Activated CD4-positive, alpha-beta T cell treated with anti-CD3 and anti-CD28 coated beads, Interleukin-2, amount 50 U/mL, for 48 hours (primary cell): ENCODE measurements around the gene TMEFF2.

ENCODE experiments used
- DNase-seq, 2 experiments: peaks; one replicate each; pipeline ENCODE4 v3.0.0-alpha.2; 2020

Gene TMEFF2

GRCh38 chr2:192053921-192054320 lies 140.8 kb downstream of the TMEFF2 start:
- DNase-seq: no peak

- no peak for DNase-seq
These were observed 143.2 kb downstream of the TMEFF2 start for GRCh38 chr2:192051533-192051932.

- DNase-seq: no peak
These were observed 145.4 kb downstream of the TMEFF2 start for GRCh38 chr2:192049362-192049761.

- DNase-seq: no peak
These were observed 147.2 kb downstream of the TMEFF2 start for GRCh38 chr2:192047315-192048107.

- DNase-seq: no peak
These were observed 150.2 kb downstream of the TMEFF2 start for GRCh38 chr2:192044496-192044895.

GRCh38 chr2:192043216-192043870 lies 151.4 kb downstream of the TMEFF2 start:
- no peak for DNase-seq

GRCh38 chr2:192042126-192042525 lies 152.6 kb downstream of the TMEFF2 start:
- no peak for DNase-seq

- no peak for DNase-seq
These were observed 156.6 kb downstream of the TMEFF2 start for GRCh38 chr2:192038110-192038509.

- DNase-seq: no peak
These were observed 158.8 kb downstream of the TMEFF2 start for GRCh38 chr2:192035731-192036442.

GRCh38 chr2:192030856-192031255 lies 163.9 kb downstream of the TMEFF2 start:
- no peak for DNase-seq

- no peak for DNase-seq
These were observed 164.4 kb downstream of the TMEFF2 start for GRCh38 chr2:192030289-192030688.

GRCh38 chr2:192029089-192029488 lies 165.6 kb downstream of the TMEFF2 start:
- peak in 1 of 2 experiments; percentile 8 for DNase-seq

GRCh38 chr2:192026825-192027120 lies 168.0 kb downstream of the TMEFF2 start:
- DNase-seq: no peak

GRCh38 chr2:192026059-192026824 lies 168.5 kb downstream of the TMEFF2 start:
- DNase-seq: no peak

GRCh38 chr2:192025637-192026036 lies 169.1 kb downstream of the TMEFF2 start:
- DNase-seq: no peak

- no peak for DNase-seq
These were observed 171.7 kb downstream of the TMEFF2 start for GRCh38 chr2:192023006-192023405.

GRCh38 chr2:192017844-192018243 lies 176.9 kb downstream of the TMEFF2 start:
- no peak for DNase-seq

- no peak for DNase-seq
These were observed 178.5 kb downstream of the TMEFF2 start for GRCh38 chr2:192016265-192016664.

- DNase-seq: no peak
These were observed 181.5 kb downstream of the TMEFF2 start for GRCh38 chr2:192013211-192013610.

GRCh38 chr2:192011196-192011595 lies 183.5 kb downstream of the TMEFF2 start:
- DNase-seq: no peak

- DNase-seq: no peak
These were observed 184.7 kb downstream of the TMEFF2 start for GRCh38 chr2:192010073-192010472.

- no peak for DNase-seq
These were observed 187.0 kb downstream of the TMEFF2 start for GRCh38 chr2:192007581-192008228.

- no peak for DNase-seq
These were observed 189.5 kb downstream of the TMEFF2 start for GRCh38 chr2:192005211-192005610.
